Stimulated activated naive CD8-positive, alpha-beta T cell treated with anti-CD3 and anti-CD28 coated beads, Interleukin-15, Interleukin-2, amounts not matched to agents 100 ng/mL and 50 ng/mL, for 24 hours (primary cell): ENCODE measurements around the gene DNAH14.
"Not testable (repeated sequence)": the region's sequence is repeated elsewhere in the genome, so short reads cannot be mapped to it uniquely, and the experiment has no call there.

Experiments used
- H3K27ac Mint-ChIP-seq: one replicate; pipeline ENCODE4 v1.8.0; 2021; ENCODE audit warnings: mild to moderate bottlenecking, mixed read lengths
- H3K27me3 Mint-ChIP-seq: one replicate; pipeline ENCODE4 v1.8.0; 2021; ENCODE audit warnings: mixed read lengths
- H3K36me3 Mint-ChIP-seq: one replicate; pipeline ENCODE4 v1.8.0; 2021; ENCODE audit warnings: low read depth, mixed read lengths
- H3K4me1 Mint-ChIP-seq: one replicate; pipeline ENCODE4 v1.8.0; 2021; ENCODE audit warnings: low read depth, mixed read lengths
- H3K4me3 Mint-ChIP-seq: one replicate; pipeline ENCODE4 v1.8.0; 2021; ENCODE audit warnings: mild to moderate bottlenecking, mixed read lengths
- H3K9me3 Mint-ChIP-seq: one replicate; pipeline ENCODE4 v1.8.0; 2021; ENCODE audit warnings: mixed read lengths

The DNAH14 gene

GRCh38 chr1:225119307-225119706, 189.8 kb downstream of the DNAH14 start:
- no peak overlapping the region for H3K4me3 Mint-ChIP-seq
- no peaks in the 10 kb centered on the region for H3K4me1 Mint-ChIP-seq
- H3K27ac Mint-ChIP-seq, result no peak overlapping the region
- H3K9me3 Mint-ChIP-seq, result no peaks in the 10 kb centered on the region
- peaks cover 1% of the 10 kb centered on the region for H3K27me3 Mint-ChIP-seq
- no peaks in the 10 kb centered on the region for H3K36me3 Mint-ChIP-seq

- Mint-ChIP-seq H3K9me3 (no peaks in the 10 kb centered on the region), H3K4me1 (no peaks in the 10 kb centered on the region), H3K36me3 (no peaks in the 10 kb centered on the region), H3K4me3 (no peak overlapping the region), H3K27ac (no peak overlapping the region), H3K27me3 (peaks cover 5% of the 10 kb centered on the region)
Measured at GRCh38 chr1:225121095-225121494, 191.6 kb downstream of the DNAH14 start.

GRCh38 chr1:225131869-225132268, 202.4 kb downstream of the DNAH14 start:
- Mint-ChIP-seq H3K27ac (no peak overlapping the region), H3K9me3 (peaks cover 20% of the 10 kb centered on the region), H3K36me3 (no peaks in the 10 kb centered on the region), H3K27me3 (no peaks in the 10 kb centered on the region), H3K4me1 (no peaks in the 10 kb centered on the region), H3K4me3 (no peak overlapping the region)

- Mint-ChIP-seq H3K36me3 (no peaks in the 10 kb centered on the region), H3K4me3 (no peak overlapping the region), H3K9me3 (peaks cover 20% of the 10 kb centered on the region), H3K27ac (no peak overlapping the region), H3K27me3 (peaks cover 15% of the 10 kb centered on the region), H3K4me1 (no peaks in the 10 kb centered on the region)
Measured at GRCh38 chr1:225137976-225138375, 208.5 kb downstream of the DNAH14 start.

- H3K36me3 Mint-ChIP-seq, result no peaks in the 10 kb centered on the region
- no peak overlapping the region for H3K27ac Mint-ChIP-seq
- no peaks in the 10 kb centered on the region for H3K4me1 Mint-ChIP-seq
Measured at GRCh38 chr1:225143001-225143400, 213.5 kb downstream of the DNAH14 start.

GRCh38 chr1:225146478-225146877, 217.0 kb downstream of the DNAH14 start:
- H3K9me3 Mint-ChIP-seq, result no peaks in the 10 kb centered on the region
- no peak overlapping the region for H3K27ac Mint-ChIP-seq
- no peaks in the 10 kb centered on the region for H3K36me3 Mint-ChIP-seq
- no peak overlapping the region for H3K4me3 Mint-ChIP-seq
- peaks cover 4% of the 10 kb centered on the region for H3K27me3 Mint-ChIP-seq
- no peaks in the 10 kb centered on the region for H3K4me1 Mint-ChIP-seq

More at GRCh38 chr1:225143001-225143400, 213.5 kb downstream of the DNAH14 start:
- Mint-ChIP-seq H3K9me3 (no peaks in the 10 kb centered on the region), H3K27me3 (peaks cover 15% of the 10 kb centered on the region), H3K4me3 (no peak overlapping the region)

- not testable (repeated sequence) for H3K27ac Mint-ChIP-seq, H3K27me3 Mint-ChIP-seq, H3K4me1 Mint-ChIP-seq, H3K9me3 Mint-ChIP-seq, H3K36me3 Mint-ChIP-seq, H3K4me3 Mint-ChIP-seq
Measured at GRCh38 chr1:225147791-225148190, 218.3 kb downstream of the DNAH14 start.

GRCh38 chr1:225152061-225152460, 222.6 kb downstream of the DNAH14 start:
- Mint-ChIP-seq H3K27ac (no peak overlapping the region), H3K4me3 (no peak overlapping the region), H3K9me3 (no peaks in the 10 kb centered on the region), H3K27me3 (no peaks in the 10 kb centered on the region), H3K36me3 (no peaks in the 10 kb centered on the region), H3K4me1 (peaks cover 6% of the 10 kb centered on the region)

- Mint-ChIP-seq H3K36me3 (no peaks in the 10 kb centered on the region), H3K9me3 (no peaks in the 10 kb centered on the region), H3K27ac (no peak overlapping the region), H3K27me3 (no peaks in the 10 kb centered on the region), H3K4me1 (peaks cover 6% of the 10 kb centered on the region), H3K4me3 (no peak overlapping the region)
Measured at GRCh38 chr1:225155555-225155954, 226.1 kb downstream of the DNAH14 start.

- Mint-ChIP-seq H3K4me1 (peaks cover 6% of the 10 kb centered on the region), H3K4me3 (no peak overlapping the region), H3K36me3 (no peaks in the 10 kb centered on the region), H3K27me3 (no peaks in the 10 kb centered on the region), H3K27ac (no peak overlapping the region), H3K9me3 (no peaks in the 10 kb centered on the region)
Measured at GRCh38 chr1:225156254-225156653, 226.8 kb downstream of the DNAH14 start.

- H3K36me3 Mint-ChIP-seq, result no peaks in the 10 kb centered on the region
- no peak overlapping the region for H3K27ac Mint-ChIP-seq
- peaks cover 3% of the 10 kb centered on the region for H3K27me3 Mint-ChIP-seq
- H3K4me3 Mint-ChIP-seq, result no peak overlapping the region
- peaks cover 6% of the 10 kb centered on the region for H3K4me1 Mint-ChIP-seq
- no peaks in the 10 kb centered on the region for H3K9me3 Mint-ChIP-seq
Measured at GRCh38 chr1:225158291-225158690, 228.8 kb downstream of the DNAH14 start.

- H3K27ac Mint-ChIP-seq, result no peak overlapping the region
- peaks cover 3% of the 10 kb centered on the region for H3K27me3 Mint-ChIP-seq
- H3K4me3 Mint-ChIP-seq, result no peak overlapping the region
- peaks cover 6% of the 10 kb centered on the region for H3K4me1 Mint-ChIP-seq
- H3K9me3 Mint-ChIP-seq, result no peaks in the 10 kb centered on the region
- no peaks in the 10 kb centered on the region for H3K36me3 Mint-ChIP-seq
Measured at GRCh38 chr1:225159793-225160192, 230.3 kb downstream of the DNAH14 start.

GRCh38 chr1:225177409-225177808, 247.9 kb downstream of the DNAH14 start:
- peaks cover 32% of the 10 kb centered on the region for H3K9me3 Mint-ChIP-seq
- not testable (repeated sequence) for H3K4me1 Mint-ChIP-seq, H3K36me3 Mint-ChIP-seq, H3K4me3 Mint-ChIP-seq, H3K27ac Mint-ChIP-seq, H3K27me3 Mint-ChIP-seq

GRCh38 chr1:225179686-225180085, 250.2 kb downstream of the DNAH14 start:
- Mint-ChIP-seq H3K9me3 (peaks cover 33% of the 10 kb centered on the region), H3K27ac (no peak overlapping the region), H3K4me1 (no peaks in the 10 kb centered on the region), H3K4me3 (no peak overlapping the region), H3K36me3 (no peaks in the 10 kb centered on the region), H3K27me3 (peaks cover 4% of the 10 kb centered on the region)

- H3K27ac Mint-ChIP-seq, result no peak overlapping the region
- H3K27me3 Mint-ChIP-seq, result peaks cover 4% of the 10 kb centered on the region
- no peaks in the 10 kb centered on the region for H3K4me1 Mint-ChIP-seq
- H3K9me3 Mint-ChIP-seq, result peaks cover 31% of the 10 kb centered on the region
- H3K36me3 Mint-ChIP-seq, result no peaks in the 10 kb centered on the region
- H3K4me3 Mint-ChIP-seq, result no peak overlapping the region
Measured at GRCh38 chr1:225182716-225183115, 253.2 kb downstream of the DNAH14 start.

- no peaks in the 10 kb centered on the region for H3K36me3 Mint-ChIP-seq
- peaks cover 5% of the 10 kb centered on the region for H3K27me3 Mint-ChIP-seq
- no peak overlapping the region for H3K4me3 Mint-ChIP-seq
- H3K9me3 Mint-ChIP-seq, result peaks cover 32% of the 10 kb centered on the region
- no peak overlapping the region for H3K27ac Mint-ChIP-seq
- H3K4me1 Mint-ChIP-seq, result no peaks in the 10 kb centered on the region
Measured at GRCh38 chr1:225191199-225191753, 261.8 kb downstream of the DNAH14 start.
